ENCODE results near the gene ERBB2.

DNA sequence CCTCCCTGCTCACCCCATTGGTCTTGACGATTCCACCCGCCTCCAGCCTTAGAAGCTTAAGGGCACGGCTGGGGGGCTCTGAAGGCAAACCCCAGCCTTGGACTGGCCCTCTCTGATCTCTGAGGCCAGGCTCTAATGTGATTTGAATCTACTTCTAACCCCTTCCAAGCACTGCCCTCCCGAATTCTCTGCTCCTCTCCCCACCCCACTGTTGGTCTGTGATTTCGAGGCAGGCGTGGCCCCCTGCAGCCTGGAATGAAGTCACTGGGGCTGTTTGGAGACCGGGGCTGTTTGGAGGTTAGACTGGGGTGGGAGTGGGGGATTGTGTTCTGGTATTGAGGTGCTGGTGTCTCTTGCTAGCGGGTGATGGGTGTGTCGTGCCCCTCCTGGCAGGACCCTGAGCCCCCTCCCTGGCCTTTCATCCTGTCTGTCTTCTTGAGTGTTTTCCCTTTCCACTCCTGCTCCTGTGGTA lies 40.1 kb downstream of the ERBB2 start:
- TF ChIP-seq, protein P1, sequence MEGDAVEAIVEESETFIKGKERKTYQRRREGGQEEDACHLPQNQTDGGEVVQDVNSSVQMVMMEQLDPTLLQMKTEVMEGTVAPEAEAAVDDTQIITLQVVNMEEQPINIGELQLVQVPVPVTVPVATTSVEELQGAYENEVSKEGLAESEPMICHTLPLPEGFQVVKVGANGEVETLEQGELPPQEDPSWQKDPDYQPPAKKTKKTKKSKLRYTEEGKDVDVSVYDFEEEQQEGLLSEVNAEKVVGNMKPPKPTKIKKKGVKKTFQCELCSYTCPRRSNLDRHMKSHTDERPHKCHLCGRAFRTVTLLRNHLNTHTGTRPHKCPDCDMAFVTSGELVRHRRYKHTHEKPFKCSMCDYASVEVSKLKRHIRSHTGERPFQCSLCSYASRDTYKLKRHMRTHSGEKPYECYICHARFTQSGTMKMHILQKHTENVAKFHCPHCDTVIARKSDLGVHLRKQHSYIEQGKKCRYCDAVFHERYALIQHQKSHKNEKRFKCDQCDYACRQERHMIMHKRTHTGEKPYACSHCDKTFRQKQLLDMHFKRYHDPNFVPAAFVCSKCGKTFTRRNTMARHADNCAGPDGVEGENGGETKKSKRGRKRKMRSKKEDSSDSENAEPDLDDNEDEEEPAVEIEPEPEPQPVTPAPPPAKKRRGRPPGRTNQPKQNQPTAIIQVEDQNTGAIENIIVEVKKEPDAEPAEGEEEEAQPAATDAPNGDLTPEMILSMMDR (IDR thresholded peaks at IDR 0.05; ENCODE audit: low read depth, low read length) = no peak
- TF ChIP-seq POLR2A (IDR thresholded peaks at IDR 0.05; ENCODE audit: extremely low read depth, insufficient read length) = no peak
- TF ChIP-seq MYC (IDR thresholded peaks at IDR 0.05; ENCODE audit: low read depth, low read length) = no peak
- TF ChIP-seq, protein P2, sequence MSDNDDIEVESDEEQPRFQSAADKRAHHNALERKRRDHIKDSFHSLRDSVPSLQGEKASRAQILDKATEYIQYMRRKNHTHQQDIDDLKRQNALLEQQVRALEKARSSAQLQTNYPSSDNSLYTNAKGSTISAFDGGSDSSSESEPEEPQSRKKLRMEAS (IDR thresholded peaks at IDR 0.05; ENCODE audit: low read depth, low read length) = no peak
